Immature natural killer cell (primary cell): ENCODE measurements around the gene MRPS6. TPM values are rescaled to one million over a fixed set of nuclear protein-coding genes. Genes with fewer than 3 reads are reported as not detected.

ENCODE experiments used
- DNase-seq, 3 donors: peaks; one replicate each; pipeline ENCODE4 v3.0.0; 2022; ENCODE audit warnings: mixed read lengths in 1 of 3
- H3K27ac Mint-ChIP-seq, 6 donors: one replicate each; pipeline ENCODE4 v1.8.0; 2020; ENCODE audit warnings: mixed read lengths in 6 of 6, mild to moderate bottlenecking in 5 of 6, inconsistent platforms in 4 of 6, moderate library complexity in 3 of 6
- H3K27me3 Mint-ChIP-seq, 3 donors: one replicate each; pipeline ENCODE4 v1.8.0; 2020 to 2021; ENCODE audit warnings: low read depth in 3 of 3, mild to moderate bottlenecking in 3 of 3, mixed read lengths in 3 of 3, moderate library complexity in 3 of 3, inconsistent platforms in 1 of 3
- H3K36me3 Mint-ChIP-seq, 3 donors: one replicate each; pipeline ENCODE4 v1.8.0; 2020; ENCODE audit warnings: mixed read lengths in 3 of 3, inconsistent platforms in 2 of 3, mild to moderate bottlenecking in 2 of 3
- H3K4me1 Mint-ChIP-seq, 2 donors: one replicate each; pipeline ENCODE4 v1.8.0; 2020; ENCODE audit warnings: inconsistent platforms in 2 of 2, mild to moderate bottlenecking in 2 of 2, mixed read lengths in 2 of 2, moderate library complexity in 1 of 2
- H3K4me3 Mint-ChIP-seq, 5 donors: one replicate each; pipeline ENCODE4 v1.8.0; 2020; ENCODE audit warnings: mild to moderate bottlenecking in 5 of 5, mixed read lengths in 5 of 5, inconsistent platforms in 3 of 5, moderate library complexity in 3 of 5
- H3K9me3 Mint-ChIP-seq, 6 donors: one replicate each; pipeline ENCODE4 v1.8.0; 2020; ENCODE audit warnings: mild to moderate bottlenecking in 6 of 6, mixed read lengths in 6 of 6, inconsistent platforms in 4 of 6, moderate library complexity in 3 of 6
- polyA plus RNA-seq, 3 donors: library from polyadenylated mRNA; unstranded; fragments of 300-500 nt; fragmentation: Illumina TruSeq; gene quantifications; one replicate each; pipeline ENCODE4 v1.2.3, GENCODE V29; 2021

MRPS6 gene
- polyA plus RNA-seq, 3 donors from 2014 or later, result 194 to 275 (median 239) TPM

DNA sequence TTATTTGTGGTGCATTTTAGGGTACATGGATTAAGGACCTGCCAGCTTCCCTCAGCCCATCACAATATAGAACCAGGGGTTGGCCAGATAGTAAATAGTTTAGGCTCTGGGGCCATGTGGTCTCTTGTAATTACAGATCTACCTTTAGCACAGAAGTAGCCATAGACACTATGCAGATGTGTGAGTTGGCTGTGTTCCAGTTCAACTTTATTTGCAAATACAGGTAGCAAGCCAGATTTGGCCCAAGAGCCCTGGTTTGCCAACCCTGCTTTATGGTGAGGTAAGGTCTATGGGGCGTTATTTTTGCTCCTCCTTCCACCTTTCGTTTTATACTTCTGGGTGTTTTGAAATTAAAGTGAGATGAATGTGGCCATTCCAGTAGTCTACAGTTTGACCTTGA lies 48.7 kb downstream of the MRPS6 start:
- Mint-ChIP-seq H3K4me1 (peaks cover 42 to 63% of the 10 kb centered on the region in 2 donors), H3K36me3 (peaks cover 5 to 27% (median 9%) of the 10 kb centered on the region in 3 donors), H3K9me3 (no peaks in the 10 kb centered on the region), H3K4me3 (no peak overlapping the region), H3K27me3 (no peaks in the 10 kb centered on the region), H3K27ac (no peak overlapping the region)
- DNase-seq, result no peak

DNA sequence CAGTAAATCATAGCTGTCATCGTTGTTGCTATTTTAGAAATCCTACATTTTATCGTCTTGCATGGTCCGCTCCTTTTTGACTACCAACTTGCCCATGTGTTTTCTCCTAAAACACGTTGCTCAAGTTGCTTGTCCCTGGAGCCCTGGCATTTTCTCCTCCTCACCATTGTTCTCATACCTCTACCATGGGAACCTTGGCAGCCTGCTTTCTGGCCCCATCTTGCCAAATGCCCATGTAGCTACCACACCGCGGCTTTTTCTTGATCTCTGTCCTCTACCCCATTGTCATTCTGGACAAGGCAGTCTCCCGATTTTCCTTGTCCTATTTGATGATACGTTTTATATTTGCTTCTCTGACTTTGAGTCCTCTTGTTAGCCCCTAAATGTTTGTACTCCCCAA lies 50.2 kb downstream of the MRPS6 start:
- peaks cover 9 to 31% (median 11%) of the 10 kb centered on the region in 3 donors for H3K36me3 Mint-ChIP-seq

DNA sequence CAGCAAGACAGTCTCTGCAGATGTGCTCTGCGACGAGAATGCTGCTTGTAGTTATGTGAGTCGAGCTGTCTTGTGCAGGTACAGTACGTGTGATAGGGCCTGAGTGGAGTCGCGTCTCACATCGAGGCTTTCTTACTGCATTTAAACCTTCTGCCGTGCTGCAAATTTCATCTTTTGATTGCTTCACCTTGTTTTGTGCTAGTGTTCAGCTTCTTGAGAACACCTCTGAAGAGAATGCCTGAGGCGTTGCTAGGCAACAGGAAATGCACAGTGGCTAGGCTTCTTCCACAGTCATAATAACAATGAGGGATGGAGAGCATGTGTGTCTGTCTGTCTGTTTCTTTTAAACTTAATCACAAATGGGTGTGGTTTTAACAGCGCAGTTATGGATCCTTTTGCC lies 52.9 kb downstream of the MRPS6 start:
- Mint-ChIP-seq H3K36me3 (peaks cover 9 to 31% (median 11%) of the 10 kb centered on the region in 3 donors), H3K27ac (peak overlapping the region in 2 of 6 donors; percentile 32 to 48), H3K9me3 (no peaks in the 10 kb centered on the region), H3K4me1 (peaks cover 62 to 83% of the 10 kb centered on the region in 2 donors), H3K4me3 (no peak overlapping the region), H3K27me3 (no peaks in the 10 kb centered on the region)
- DNase-seq, result no peak

More for the DNA sequence above, 50.2 kb downstream of the MRPS6 start:
- no peaks in the 10 kb centered on the region for H3K27me3 Mint-ChIP-seq
- H3K4me3 Mint-ChIP-seq, result no peak overlapping the region
- peaks cover 44 to 67% of the 10 kb centered on the region in 2 donors for H3K4me1 Mint-ChIP-seq
- H3K27ac Mint-ChIP-seq, result peak overlapping the region in 3 of 6 donors; percentile 3 to 55 (median 5)
- no peak for DNase-seq
- H3K9me3 Mint-ChIP-seq, result no peaks in the 10 kb centered on the region

DNA sequence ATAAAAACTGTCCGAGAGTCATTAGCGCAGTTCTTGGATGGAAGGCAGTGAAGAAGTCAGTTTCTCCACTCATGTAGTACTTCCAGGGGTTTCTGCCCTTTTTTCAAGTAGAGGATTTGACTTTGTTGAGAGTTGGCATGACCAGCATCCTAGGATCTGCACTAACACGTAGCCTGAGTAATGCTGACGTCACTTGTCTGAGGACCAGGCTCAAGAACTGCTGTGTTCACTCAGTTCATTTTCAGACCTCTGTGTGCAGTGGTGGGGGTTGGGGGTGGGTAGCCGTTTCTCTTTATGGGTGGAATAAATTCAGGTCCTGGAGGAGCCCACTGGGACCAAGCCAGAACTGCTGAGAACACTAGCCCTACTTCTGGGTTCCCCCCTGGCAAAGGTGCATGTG lies 53.3 kb downstream of the MRPS6 start:
- H3K36me3 Mint-ChIP-seq, result peaks cover 9 to 32% (median 11%) of the 10 kb centered on the region in 3 donors
- peaks cover 63 to 83% of the 10 kb centered on the region in 2 donors for H3K4me1 Mint-ChIP-seq
- no peaks in the 10 kb centered on the region for H3K9me3 Mint-ChIP-seq
- H3K27ac Mint-ChIP-seq, result peak overlapping the region in 1 of 6 donors; percentile 32
- H3K27me3 Mint-ChIP-seq, result no peaks in the 10 kb centered on the region
- no peak for DNase-seq
- H3K4me3 Mint-ChIP-seq, result no peak overlapping the region

DNA sequence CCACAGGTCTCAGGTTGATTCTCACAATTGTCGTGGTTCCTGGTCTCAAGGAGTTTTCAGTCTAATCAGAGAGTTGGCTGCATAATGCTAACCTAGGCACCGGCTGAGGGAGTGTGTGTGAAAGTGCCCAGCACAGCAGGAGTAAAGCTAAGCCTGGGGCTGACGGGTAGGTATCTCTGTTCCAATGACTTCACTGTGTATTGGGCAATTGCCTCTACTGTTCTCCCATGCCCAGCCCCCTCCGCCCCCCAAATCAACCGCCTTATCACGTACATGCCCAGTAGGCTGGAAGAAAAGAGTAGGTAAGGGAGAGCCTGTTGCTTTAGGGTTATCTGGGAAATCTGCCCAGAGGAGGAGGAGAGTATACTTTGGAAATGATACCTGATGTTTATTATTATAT lies 54.7 kb downstream of the MRPS6 start:
- Mint-ChIP-seq H3K27ac (peak overlapping the region in 3 of 6 donors; percentile 14 to 58 (median 45)), H3K27me3 (no peaks in the 10 kb centered on the region), H3K4me1 (peaks cover 72 to 84% of the 10 kb centered on the region in 2 donors), H3K4me3 (no peak overlapping the region), H3K9me3 (no peaks in the 10 kb centered on the region), H3K36me3 (peaks cover 13 to 35% (median 13%) of the 10 kb centered on the region in 3 donors)
- DNase-seq, result no peak

DNA sequence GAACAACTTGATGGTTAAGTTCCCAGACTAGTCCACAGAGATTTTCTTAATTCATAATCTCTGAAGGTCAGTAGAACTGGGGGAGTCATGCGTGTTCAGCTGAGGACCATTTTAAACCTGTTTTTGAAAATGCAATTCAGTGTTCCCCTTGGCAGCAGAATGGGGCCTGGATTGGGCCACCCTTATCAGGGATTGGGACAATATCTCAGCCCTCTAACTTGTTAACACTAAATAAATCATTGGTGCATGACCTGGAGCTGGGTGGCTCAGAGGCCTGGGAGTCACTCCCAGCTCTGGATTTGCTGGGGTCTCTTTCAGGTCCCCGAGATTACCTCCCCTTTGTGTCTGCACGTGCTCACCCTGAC lies 55.3 kb downstream of the MRPS6 start:
- H3K36me3 Mint-ChIP-seq, result peaks cover 17 to 35% (median 18%) of the 10 kb centered on the region in 3 donors
- peak overlapping the region; percentile 26 to 75 (median 48) for H3K27ac Mint-ChIP-seq
- peak overlapping the region in 3 of 5 donors; percentile 20 to 34 (median 29) for H3K4me3 Mint-ChIP-seq
- H3K9me3 Mint-ChIP-seq, result peaks cover 0 to 3% (median 0%) of the 10 kb centered on the region in 6 donors
- H3K27me3 Mint-ChIP-seq, result no peaks in the 10 kb centered on the region
- DNase-seq, result no peak
- peaks cover 73 to 84% of the 10 kb centered on the region in 2 donors for H3K4me1 Mint-ChIP-seq

DNA sequence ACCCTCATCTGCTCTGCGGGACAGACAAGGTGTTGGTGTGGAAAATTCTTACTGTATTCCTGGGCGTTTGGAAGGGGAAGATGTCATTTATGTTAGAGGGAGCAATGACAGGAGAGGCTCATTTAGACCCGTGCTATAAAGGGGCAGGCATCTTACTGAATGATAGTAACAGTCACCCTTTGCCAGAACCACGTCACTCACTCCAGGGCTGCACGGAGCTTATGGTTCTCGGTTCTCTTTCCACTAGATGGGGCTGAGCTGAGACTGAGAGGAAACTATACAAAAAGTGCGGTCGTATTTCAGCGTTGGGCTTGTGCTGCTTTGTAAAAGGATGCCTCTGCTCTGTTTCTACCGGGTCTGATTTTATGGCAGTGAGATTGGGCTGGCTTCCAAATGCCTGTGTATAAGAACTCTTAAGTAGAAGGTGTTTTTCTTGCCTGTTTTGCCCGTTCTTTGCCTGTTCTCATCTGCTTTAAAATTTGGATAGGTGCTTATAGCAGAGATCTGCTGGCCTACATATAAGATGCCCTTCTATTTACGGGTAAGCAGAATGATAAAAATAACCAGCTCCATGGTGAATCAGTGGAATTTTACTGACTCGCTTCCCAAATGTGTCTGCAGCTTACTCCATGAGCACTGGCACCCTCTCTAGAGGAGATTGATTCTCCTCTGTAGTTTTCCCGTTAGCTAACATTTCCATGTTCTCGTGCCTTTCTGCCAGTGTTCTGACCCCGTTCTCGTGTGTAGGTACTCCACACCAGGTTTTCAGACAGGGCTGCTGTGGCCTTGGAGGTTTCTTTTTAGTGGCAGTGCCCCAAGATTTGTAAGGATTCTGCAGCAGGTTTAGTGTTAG lies 55.9 kb downstream of the MRPS6 start:
- no peaks in the 10 kb centered on the region for H3K27me3 Mint-ChIP-seq
- H3K9me3 Mint-ChIP-seq, result peaks cover 0 to 3% (median 0%) of the 10 kb centered on the region in 6 donors
- DNase-seq, result peak; percentile 17 to 33 (median 26)
- peaks cover 70 to 84% of the 10 kb centered on the region in 2 donors for H3K4me1 Mint-ChIP-seq
- H3K36me3 Mint-ChIP-seq, result peaks cover 20 to 35% (median 20%) of the 10 kb centered on the region in 3 donors
- H3K27ac Mint-ChIP-seq, result peak overlapping the region; percentile 47 to 75 (median 54)
- H3K4me3 Mint-ChIP-seq, result peak overlapping the region in 4 of 5 donors; percentile 20 to 54 (median 44)

DNA sequence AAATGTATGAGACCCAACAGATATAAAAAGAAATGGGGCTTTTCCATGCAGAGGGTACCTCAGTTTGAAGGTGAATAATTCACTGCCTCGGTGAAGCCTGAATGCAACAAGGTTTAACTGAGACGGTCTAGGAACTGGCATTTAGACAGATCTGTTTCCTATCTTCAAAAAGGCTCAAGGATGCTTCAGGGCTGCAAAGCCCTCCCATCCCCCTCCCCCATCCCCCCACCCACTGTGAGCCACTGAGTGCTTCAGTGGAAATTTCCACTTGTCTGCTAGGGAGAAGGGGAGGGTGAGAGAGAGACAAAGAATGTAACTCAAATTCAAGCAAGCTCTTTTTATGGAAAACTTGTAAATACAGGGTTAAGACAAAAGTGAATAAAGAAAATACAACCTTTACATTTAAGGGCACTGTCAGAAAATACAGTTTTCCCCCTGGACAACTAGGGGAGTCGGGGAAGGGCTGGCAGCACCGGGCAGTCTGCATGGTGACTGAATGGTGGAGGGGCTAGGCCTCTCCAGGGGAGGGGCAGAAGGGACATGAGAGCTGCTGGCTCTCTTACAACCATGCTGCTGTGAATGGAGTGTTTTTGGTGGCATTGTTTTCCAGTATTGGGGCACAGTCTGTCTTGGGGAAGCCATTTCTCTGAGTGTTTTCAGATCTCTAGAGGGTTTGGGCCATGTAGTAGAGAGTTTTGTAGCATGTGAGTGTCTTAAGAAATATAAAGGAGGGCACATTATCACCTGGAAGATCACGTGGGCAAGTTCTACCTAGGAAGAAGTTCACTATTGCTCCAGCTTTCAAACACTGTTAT lies 56.7 kb downstream of the MRPS6 start:
- peaks cover 67 to 84% of the 10 kb centered on the region in 2 donors for H3K4me1 Mint-ChIP-seq
- H3K27me3 Mint-ChIP-seq, result no peaks in the 10 kb centered on the region

DNA sequence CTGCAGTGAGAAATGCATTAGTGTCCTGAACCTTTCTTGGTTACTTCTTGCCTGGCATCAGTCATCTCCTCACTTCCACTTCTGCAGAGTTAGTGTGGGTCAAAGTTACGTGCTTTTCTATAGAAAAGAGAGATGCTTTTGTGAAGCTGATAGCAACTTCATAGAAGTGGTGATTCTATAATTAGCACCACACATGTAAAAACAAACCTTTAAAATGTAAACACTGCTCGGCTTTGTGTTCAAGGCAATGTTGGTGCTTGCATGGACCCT lies 57.3 kb downstream of the MRPS6 start:
- peak overlapping the region in 3 of 6 donors; percentile 26 to 75 (median 48) for H3K27ac Mint-ChIP-seq
- peaks cover 0 to 3% (median 0%) of the 10 kb centered on the region in 6 donors for H3K9me3 Mint-ChIP-seq
- no peaks in the 10 kb centered on the region for H3K27me3 Mint-ChIP-seq
- H3K4me3 Mint-ChIP-seq, result peak overlapping the region in 1 of 5 donors; percentile 39
- no peak for DNase-seq
- H3K36me3 Mint-ChIP-seq, result peaks cover 15 to 26% (median 16%) of the 10 kb centered on the region in 3 donors
- H3K4me1 Mint-ChIP-seq, result peaks cover 65 to 85% of the 10 kb centered on the region in 2 donors

More for the DNA sequence above, 56.7 kb downstream of the MRPS6 start:
- H3K4me3 Mint-ChIP-seq, result peak overlapping the region in 4 of 5 donors; percentile 5 to 54 (median 34)
- H3K36me3 Mint-ChIP-seq, result peaks cover 15 to 30% (median 16%) of the 10 kb centered on the region in 3 donors
- peaks cover 0 to 3% (median 0%) of the 10 kb centered on the region in 6 donors for H3K9me3 Mint-ChIP-seq
- no peak for DNase-seq
- peak overlapping the region; percentile 47 to 75 (median 60) for H3K27ac Mint-ChIP-seq

DNA sequence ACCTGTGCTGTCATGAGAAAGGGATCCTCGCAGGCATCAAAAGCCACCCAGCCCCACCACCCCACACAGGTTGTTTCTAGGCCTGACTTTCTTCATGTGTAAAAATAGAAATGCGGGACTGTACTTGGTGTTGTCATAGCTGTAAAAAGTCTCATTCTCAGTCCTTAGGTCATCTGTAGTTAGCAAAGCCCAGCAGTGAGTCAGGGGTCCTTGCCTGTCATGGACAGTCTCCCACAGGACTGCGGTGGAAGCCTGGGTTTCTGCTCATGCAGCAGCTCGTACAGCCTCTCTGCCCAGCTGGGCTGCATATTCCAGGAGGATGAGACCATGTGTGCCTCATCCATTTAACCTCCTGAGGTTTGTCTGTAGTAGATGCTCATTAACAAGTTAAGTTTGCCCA lies 58.2 kb downstream of the MRPS6 start:
- H3K27ac Mint-ChIP-seq, result peak overlapping the region in 4 of 6 donors; percentile 33 to 75 (median 61)
- H3K27me3 Mint-ChIP-seq, result no peaks in the 10 kb centered on the region
- peaks cover 0 to 3% (median 0%) of the 10 kb centered on the region in 6 donors for H3K9me3 Mint-ChIP-seq
- DNase-seq, result no peak
- H3K4me3 Mint-ChIP-seq, result peak overlapping the region in 1 of 5 donors; percentile 11
- H3K36me3 Mint-ChIP-seq, result peaks cover 12 to 18% (median 16%) of the 10 kb centered on the region in 3 donors
- peaks cover 62 to 83% of the 10 kb centered on the region in 2 donors for H3K4me1 Mint-ChIP-seq

DNA sequence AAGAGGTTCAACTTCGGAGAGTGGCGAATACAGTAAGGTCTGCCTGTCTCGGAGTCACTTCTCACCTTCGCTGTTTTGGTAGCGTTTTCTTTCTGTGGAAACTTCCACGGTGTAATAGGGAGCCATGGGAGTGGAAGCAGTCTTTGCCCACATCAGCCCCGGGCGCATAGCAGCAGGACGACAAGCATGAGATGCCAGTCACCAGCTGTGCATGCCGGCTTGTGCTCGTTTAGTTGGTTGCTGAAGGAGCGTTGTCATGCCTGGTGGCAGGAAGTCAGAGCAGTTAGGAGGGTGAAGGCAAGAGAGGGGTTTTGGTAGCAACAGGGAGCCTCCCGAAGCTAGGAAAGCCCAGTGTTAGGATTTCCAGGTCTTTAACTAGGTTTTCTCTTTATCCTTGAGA lies 58.8 kb downstream of the MRPS6 start:
- Mint-ChIP-seq H3K4me1 (peaks cover 65 to 89% of the 10 kb centered on the region in 2 donors), H3K27ac (peak overlapping the region in 5 of 6 donors; percentile 9 to 62 (median 47)), H3K4me3 (no peak overlapping the region), H3K9me3 (peaks cover 0 to 3% (median 0%) of the 10 kb centered on the region in 6 donors), H3K36me3 (peaks cover 16 to 18% (median 17%) of the 10 kb centered on the region in 3 donors), H3K27me3 (no peaks in the 10 kb centered on the region)
- no peak for DNase-seq

DNA sequence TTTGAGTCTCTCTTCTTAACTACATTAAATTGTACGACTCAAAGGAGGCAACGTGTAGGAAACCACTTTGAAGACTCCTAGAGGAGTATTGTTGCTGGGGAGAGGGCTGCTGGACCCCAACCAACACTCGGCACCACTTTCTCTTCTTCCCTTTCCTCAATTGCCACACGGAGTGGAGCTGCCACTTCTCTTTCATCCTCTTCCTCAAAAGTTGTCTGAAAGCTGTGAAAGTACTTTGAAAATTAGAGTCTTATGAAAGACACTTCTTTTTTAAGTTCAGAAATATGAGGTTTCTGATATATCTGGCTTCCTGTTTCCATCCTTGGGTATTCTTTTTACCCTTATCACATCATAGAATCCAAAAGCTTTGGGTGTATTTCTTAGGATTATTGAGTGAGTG lies 59.5 kb downstream of the MRPS6 start:
- H3K4me3 Mint-ChIP-seq, result peak overlapping the region in 2 of 5 donors; percentile 22 to 36
- H3K27me3 Mint-ChIP-seq, result no peaks in the 10 kb centered on the region
- H3K36me3 Mint-ChIP-seq, result peaks cover 14 to 22% (median 15%) of the 10 kb centered on the region in 3 donors
- no peak for DNase-seq
- peaks cover 64 to 92% of the 10 kb centered on the region in 2 donors for H3K4me1 Mint-ChIP-seq
- peaks cover 0 to 3% (median 0%) of the 10 kb centered on the region in 6 donors for H3K9me3 Mint-ChIP-seq
- peak overlapping the region; percentile 9 to 82 (median 58) for H3K27ac Mint-ChIP-seq

DNA sequence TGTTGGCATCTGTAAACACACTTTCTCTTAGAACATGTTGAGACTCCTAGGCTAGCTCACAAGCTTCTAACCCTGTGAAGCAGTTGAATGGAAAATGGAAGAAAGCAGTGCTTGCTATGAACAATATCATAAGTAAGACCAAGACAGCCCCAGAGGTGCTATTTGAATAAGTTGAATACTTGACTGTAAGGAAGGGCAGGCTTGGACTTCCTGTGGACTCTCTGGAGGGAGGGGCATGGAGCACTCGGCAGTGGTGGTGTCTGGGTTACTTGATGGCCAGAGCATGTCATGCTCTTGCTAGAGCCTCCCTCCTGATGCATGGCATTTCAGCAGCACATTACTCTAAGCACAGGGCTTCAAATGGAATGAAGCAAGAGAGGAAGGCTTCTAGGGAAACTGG lies 60.0 kb downstream of the MRPS6 start:
- Mint-ChIP-seq H3K4me3 (peak overlapping the region in 2 of 5 donors; percentile 22 to 36), H3K9me3 (peaks cover 0 to 5% (median 0%) of the 10 kb centered on the region in 6 donors), H3K36me3 (peaks cover 13 to 25% (median 20%) of the 10 kb centered on the region in 3 donors)

More for the DNA sequence above, 60.0 kb downstream of the MRPS6 start:
- peaks cover 66 to 91% of the 10 kb centered on the region in 2 donors for H3K4me1 Mint-ChIP-seq
- no peak for DNase-seq
- H3K27ac Mint-ChIP-seq, result peak overlapping the region; percentile 36 to 82 (median 58)
- no peaks in the 10 kb centered on the region for H3K27me3 Mint-ChIP-seq
